ENCODE data around the gene TEK. TPM values are rescaled to one million over a fixed set of nuclear protein-coding genes. Genes with fewer than 3 reads are reported as not detected.

Gene TEK
- total and polyA plus RNA-seq, 9 of the 15 experiments (the other 6 are each of a cell fraction or from before 2014, with no cell fraction given) = 0.03 to 0.13 (median 0.06) TPM

DNA sequence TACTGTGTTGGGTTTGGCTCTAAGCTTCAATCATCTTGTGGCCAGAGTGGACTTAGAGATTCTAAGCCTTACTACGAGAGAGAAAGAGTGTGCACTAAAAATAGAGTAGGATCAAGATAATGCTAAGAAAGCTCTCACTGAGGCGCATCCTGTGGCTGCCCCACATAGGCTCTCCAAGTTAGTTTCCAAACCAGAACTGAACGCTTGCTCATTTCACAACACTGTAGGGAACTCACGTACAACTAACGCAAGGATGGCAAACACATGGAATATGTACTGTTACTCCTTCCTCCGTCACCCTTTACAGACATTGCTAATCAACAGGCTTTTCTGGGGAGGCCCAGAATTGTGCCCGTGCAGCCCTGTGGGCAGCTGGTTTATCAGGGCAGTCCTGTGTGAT is 97.0 kb downstream of the TEK start:
- intact Hi-C loops (cut with micrococcal nuclease) = no loop called here
- Histone ChIP-seq H3K4me1 (replicated peaks in 1 of 2; ENCODE audit: control insufficient read depth in 2 of 2, insufficient read depth in 2 of 2, low read length in 2 of 2) (no peaks in the 10 kb centered on the region; a peak in 1 of 5 replicates), H3K27me3 (ENCODE audit: control insufficient read depth in 2 of 2, insufficient read depth in 2 of 2, low read length in 2 of 2) (no peaks in the 10 kb centered on the region), H3K4me3 (no peak overlapping the region), H3K36me3 (ENCODE audit: control insufficient read depth, insufficient read depth, low read length) (no peaks in the 10 kb centered on the region), H3K9ac (ENCODE audit: insufficient read depth in 1 of 2, low read depth in 2 of 2, low read length in 2 of 2) (no peak overlapping the region), H3K9me3 (replicated peaks; ENCODE audit: control insufficient read depth, insufficient read depth, low read depth, low read length) (no peaks in the 10 kb centered on the region), H3K9me1 (ENCODE audit: control insufficient read depth, insufficient read depth, low read length) (no peaks in the 10 kb centered on the region), H3K27ac (ENCODE audit: extremely low read depth, low read depth, low read length) (no peak overlapping the region), H4K20me1 (replicated peaks; ENCODE audit: control insufficient read depth, insufficient read depth, low read length) (no peaks in the 10 kb centered on the region), H3K4me2 (ENCODE audit: insufficient read depth, low read length) (no peak overlapping the region), H3K79me2 (ENCODE audit: control insufficient read depth, insufficient read depth, low read length) (no peaks in the 10 kb centered on the region), H2AFZ (ENCODE audit: low read depth, low read length) (no peak overlapping the region)
- POLR2A ChIA-PET = no interaction called here
- CTCF ChIA-PET (ENCODE audit: low intra/inter-chr PET ratio) = no interaction called here
- in situ Hi-C loops (cut with MboI) = no loop called here
- no TSS peak for BruUV-seq (replicated peaks)
- ATAC-seq (no peak), FAIRE-seq (no peak), DNase-seq (ENCODE audit: extremely low read depth in 1 of 4, low spot score in 3 of 4) (no peak)
- 0% methylated on average over 4 of the region's 7 CpGs for WGBS (ENCODE audit: insufficient coverage, low coverage, missing lambda C conversion rate)
- TF ChIP-seq FOXJ3 (CRISPR knock-in tag; IDR thresholded peaks at IDR 0.05) (no peak), CAMTA2 (CRISPR knock-in tag; conservative IDR thresholded peaks at IDR 0.05) (no peak), MEF2A (IDR thresholded peaks at IDR 0.05; ENCODE audit: control insufficient read depth, low read depth, low read length) (no peak), TAF1 (IDR thresholded peaks at IDR 0.05; ENCODE audit: control insufficient read depth, extremely low read depth, insufficient read depth, low read length, severe bottlenecking) (no peak), ZNF253 (CRISPR knock-in tag; conservative IDR thresholded peaks at IDR 0.05) (no peak), RFX7 (CRISPR knock-in tag; IDR thresholded peaks at IDR 0.05) (no peak), ZNF445 (CRISPR knock-in tag; IDR thresholded peaks at IDR 0.05; ENCODE audit: low read depth) (no peak), ZNF830 (CRISPR knock-in tag; IDR thresholded peaks at IDR 0.05) (no peak)
- TF ChIP-seq, protein P1, sequence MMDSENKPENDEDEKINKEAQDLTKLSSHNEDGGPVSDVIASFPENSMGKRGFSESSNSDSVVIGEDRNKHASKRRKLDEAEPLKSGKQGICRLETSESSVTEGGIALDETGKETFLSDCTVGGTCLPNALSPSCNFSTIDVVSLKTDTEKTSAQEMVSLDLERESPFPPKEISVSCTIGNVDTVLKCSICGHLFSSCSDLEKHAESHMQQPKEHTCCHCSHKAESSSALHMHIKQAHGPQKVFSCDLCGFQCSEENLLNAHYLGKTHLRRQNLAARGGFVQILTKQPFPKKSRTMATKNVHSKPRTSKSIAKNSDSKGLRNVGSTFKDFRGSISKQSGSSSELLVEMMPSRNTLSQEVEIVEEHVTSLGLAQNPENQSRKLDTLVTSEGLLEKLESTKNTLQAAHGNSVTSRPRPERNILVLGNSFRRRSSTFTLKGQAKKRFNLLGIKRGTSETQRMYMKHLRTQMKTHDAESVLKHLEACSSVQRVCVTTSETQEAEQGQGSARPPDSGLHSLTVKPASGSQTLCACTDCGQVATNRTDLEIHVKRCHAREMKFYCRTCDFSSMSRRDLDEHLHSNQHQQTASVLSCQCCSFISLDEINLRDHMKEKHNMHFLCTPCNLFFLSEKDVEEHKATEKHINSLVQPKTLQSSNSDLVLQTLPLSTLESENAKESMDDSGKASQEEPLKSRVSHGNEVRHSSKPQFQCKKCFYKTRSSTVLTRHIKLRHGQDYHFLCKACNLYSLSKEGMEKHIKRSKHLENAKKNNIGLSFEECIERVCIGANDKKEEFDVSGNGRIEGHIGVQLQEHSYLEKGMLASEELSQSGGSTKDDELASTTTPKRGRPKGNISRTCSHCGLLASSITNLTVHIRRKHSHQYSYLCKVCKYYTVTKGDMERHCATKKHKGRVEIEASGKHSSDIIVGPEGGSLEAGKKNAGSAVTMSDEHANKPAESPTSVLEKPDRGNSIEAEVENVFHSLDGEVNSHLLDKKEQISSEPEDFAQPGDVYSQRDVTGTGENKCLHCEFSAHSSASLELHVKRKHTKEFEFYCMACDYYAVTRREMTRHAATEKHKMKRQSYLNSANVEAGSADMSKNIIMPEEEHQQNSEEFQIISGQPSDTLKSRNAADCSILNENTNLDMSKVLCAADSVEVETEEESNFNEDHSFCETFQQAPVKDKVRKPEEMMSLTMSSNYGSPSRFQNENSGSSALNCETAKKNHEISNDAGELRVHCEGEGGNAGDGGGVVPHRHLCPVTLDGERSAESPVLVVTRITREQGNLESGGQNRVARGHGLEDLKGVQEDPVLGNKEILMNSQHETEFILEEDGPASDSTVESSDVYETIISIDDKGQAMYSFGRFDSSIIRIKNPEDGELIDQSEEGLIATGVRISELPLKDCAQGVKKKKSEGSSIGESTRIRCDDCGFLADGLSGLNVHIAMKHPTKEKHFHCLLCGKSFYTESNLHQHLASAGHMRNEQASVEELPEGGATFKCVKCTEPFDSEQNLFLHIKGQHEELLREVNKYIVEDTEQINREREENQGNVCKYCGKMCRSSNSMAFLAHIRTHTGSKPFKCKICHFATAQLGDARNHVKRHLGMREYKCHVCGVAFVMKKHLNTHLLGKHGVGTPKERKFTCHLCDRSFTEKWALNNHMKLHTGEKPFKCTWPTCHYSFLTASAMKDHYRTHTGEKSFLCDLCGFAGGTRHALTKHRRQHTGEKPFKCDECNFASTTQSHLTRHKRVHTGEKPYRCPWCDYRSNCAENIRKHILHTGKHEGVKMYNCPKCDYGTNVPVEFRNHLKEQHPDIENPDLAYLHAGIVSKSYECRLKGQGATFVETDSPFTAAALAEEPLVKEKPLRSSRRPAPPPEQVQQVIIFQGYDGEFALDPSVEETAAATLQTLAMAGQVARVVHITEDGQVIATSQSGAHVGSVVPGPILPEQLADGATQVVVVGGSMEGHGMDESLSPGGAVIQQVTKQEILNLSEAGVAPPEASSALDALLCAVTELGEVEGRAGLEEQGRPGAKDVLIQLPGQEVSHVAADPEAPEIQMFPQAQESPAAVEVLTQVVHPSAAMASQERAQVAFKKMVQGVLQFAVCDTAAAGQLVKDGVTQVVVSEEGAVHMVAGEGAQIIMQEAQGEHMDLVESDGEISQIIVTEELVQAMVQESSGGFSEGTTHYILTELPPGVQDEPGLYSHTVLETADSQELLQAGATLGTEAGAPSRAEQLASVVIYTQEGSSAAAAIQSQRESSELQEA (IDR thresholded peaks at IDR 0.05; ENCODE audit: low read depth) = no peak
- TF ChIP-seq, protein P2, sequence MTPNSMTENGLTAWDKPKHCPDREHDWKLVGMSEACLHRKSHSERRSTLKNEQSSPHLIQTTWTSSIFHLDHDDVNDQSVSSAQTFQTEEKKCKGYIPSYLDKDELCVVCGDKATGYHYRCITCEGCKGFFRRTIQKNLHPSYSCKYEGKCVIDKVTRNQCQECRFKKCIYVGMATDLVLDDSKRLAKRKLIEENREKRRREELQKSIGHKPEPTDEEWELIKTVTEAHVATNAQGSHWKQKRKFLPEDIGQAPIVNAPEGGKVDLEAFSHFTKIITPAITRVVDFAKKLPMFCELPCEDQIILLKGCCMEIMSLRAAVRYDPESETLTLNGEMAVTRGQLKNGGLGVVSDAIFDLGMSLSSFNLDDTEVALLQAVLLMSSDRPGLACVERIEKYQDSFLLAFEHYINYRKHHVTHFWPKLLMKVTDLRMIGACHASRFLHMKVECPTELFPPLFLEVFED (CRISPR knock-in tag; conservative IDR thresholded peaks at IDR 0.05) = no peak
- TF ChIP-seq, protein P3, sequence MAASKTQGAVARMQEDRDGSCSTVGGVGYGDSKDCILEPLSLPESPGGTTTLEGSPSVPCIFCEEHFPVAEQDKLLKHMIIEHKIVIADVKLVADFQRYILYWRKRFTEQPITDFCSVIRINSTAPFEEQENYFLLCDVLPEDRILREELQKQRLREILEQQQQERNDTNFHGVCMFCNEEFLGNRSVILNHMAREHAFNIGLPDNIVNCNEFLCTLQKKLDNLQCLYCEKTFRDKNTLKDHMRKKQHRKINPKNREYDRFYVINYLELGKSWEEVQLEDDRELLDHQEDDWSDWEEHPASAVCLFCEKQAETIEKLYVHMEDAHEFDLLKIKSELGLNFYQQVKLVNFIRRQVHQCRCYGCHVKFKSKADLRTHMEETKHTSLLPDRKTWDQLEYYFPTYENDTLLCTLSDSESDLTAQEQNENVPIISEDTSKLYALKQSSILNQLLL (CRISPR knock-in tag; IDR thresholded peaks at IDR 0.05; ENCODE audit: borderline replicate concordance) = no peak
